Astrocyte of the cerebellum (primary cell): Measurements from ENCODE around the gene OTULINL.

Experiments
- DNase-seq: peaks from one replicate; pipeline ENCODE4 v3.0.0-alpha.2; 2011; ENCODE audit warnings: low read depth
- H3K4me3 ChIP-seq: 2 replicates; pipeline ENCODE4 v1.5.1; 2011; ENCODE audit warnings: mild to moderate bottlenecking, low read depth, low read length, moderate library complexity
- in situ Hi-C: cut with HindIII; loops from 2 replicates; pipeline ENCODE4 v1.10.0; 2017; ENCODE audit warnings: low sequenced_read_pairs
- TF ChIP-seq, protein P1 (sequence below): IDR thresholded peaks from 2 replicates; pipeline ENCODE4 v1.5.1; 2012; ENCODE audit warnings: low read length, low read depth, moderate library complexity, mild to moderate bottlenecking; ENCODE audit errors: missing control alignments

Gene OTULINL

DNA sequence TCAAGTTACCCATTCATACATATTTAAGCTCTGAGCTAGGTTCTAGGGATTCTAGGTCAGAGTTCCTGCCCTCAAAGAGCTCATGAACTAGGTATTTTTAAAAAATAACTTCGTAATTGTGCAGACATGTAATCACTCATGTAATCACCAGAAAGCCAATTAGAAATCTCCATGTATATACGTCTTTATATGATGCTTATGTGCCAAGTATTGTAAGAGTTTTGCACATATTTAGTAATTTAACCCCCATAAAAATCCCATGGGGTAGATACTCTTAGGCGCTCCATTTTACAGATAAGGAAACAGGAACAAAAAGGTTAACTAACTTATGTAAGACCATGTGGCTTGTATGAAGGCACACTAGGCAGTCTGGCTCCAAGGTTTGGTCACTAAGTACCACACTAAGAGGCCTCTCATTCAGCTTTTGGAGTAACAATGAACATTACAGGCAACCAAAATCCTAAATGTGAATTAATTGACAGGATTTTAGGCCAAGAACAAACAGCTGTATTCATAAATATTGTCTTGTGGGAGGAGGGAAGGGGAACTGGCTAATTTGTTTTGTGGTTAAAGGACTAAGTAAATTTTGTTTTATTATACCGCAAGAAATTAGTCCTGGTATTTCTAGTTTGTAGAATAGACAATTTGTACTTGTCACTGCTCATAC, 1.7 kb upstream of the OTULINL start:
- in situ Hi-C loops: no loop called here
- TF ChIP-seq, protein P1, sequence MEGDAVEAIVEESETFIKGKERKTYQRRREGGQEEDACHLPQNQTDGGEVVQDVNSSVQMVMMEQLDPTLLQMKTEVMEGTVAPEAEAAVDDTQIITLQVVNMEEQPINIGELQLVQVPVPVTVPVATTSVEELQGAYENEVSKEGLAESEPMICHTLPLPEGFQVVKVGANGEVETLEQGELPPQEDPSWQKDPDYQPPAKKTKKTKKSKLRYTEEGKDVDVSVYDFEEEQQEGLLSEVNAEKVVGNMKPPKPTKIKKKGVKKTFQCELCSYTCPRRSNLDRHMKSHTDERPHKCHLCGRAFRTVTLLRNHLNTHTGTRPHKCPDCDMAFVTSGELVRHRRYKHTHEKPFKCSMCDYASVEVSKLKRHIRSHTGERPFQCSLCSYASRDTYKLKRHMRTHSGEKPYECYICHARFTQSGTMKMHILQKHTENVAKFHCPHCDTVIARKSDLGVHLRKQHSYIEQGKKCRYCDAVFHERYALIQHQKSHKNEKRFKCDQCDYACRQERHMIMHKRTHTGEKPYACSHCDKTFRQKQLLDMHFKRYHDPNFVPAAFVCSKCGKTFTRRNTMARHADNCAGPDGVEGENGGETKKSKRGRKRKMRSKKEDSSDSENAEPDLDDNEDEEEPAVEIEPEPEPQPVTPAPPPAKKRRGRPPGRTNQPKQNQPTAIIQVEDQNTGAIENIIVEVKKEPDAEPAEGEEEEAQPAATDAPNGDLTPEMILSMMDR: no peak

DNA sequence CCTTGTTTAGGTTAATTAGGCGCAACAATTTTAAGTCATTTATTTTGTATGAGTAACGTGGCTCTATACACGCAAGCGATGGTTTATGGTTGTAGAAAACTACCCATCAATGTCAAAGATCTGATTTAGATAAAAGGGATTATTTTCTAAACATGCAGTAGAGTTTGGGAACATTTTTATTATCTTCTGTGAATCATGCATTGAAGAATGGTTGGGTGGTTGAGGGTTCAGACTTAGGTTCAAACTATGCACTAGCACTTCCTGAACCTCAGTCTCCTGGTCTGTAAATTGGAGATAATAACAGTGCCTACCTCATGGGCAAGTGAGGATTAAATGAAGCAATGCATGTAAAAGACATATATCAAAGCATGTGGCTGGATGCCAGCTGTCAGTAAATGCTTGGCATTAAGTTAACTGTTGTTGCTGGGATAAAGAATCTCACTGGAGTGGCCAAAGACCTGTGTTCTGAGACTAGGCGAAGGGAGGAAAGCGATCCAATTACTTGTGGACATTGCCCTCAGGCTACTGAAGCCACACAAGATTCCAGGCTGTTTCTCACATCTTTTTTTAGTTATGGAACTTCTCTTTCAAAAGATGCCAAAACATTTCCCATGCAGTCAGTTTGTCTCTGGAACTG, 1.1 kb upstream of the OTULINL start:
- in situ Hi-C loops: no loop called here
- TF ChIP-seq, protein P1: no peak
- no peak overlapping the region for H3K4me3 ChIP-seq

More for the DNA sequence above, 1.7 kb upstream of the OTULINL start:
- H3K4me3 ChIP-seq: no peak overlapping the region
- DNase-seq: no peak

GRCh38 chr5:14581891-14582796, 552 bp downstream of the OTULINL start:
- TF ChIP-seq, protein P1: peak; percentile 14
- H3K4me3 ChIP-seq: peak overlapping the region; percentile 48
- DNase-seq: no peak
- in situ Hi-C loops: no loop called here

More for the DNA sequence above, 1.1 kb upstream of the OTULINL start:
- peak; percentile 1 for DNase-seq

DNA sequence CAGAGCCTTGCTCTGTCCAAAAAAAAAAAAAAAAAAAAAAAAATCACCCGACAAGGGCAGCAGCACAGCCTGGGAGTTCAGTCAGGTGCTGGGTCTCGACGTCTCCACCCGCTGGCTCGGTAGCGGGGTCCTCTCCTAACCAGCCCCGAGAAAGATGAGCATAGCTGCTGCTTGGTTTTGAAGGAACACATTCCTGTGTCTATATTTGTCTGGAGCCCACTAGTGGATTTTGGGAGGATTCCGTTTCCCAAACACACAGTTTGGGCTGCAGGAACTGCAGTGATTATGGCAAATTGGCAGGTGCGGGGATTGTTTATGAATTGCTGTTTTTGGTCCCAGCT, 1.2 kb downstream of the OTULINL start:
- in situ Hi-C loops: no loop called here
- DNase-seq: no peak
- H3K4me3 ChIP-seq: no peak overlapping the region
- TF ChIP-seq, protein P1: no peak

- in situ Hi-C loops: no loop called here
- no peak overlapping the region for H3K4me3 ChIP-seq
- TF ChIP-seq, protein P1: no peak
- DNase-seq: no peak
Measured at GRCh38 chr5:14584848-14585247, 3.3 kb downstream of the OTULINL start.

- no peak overlapping the region for H3K4me3 ChIP-seq
- DNase-seq: no peak
- in situ Hi-C loops: no loop called here
- TF ChIP-seq, protein P1: no peak
Measured at GRCh38 chr5:14587150-14587549, 5.6 kb downstream of the OTULINL start.
